ENCODE results near the gene TTI1.

Gene TTI1

GRCh38 chr20:37936451-37936850 is 96.8 kb downstream of the TTI1 start:
- DNase-seq (ENCODE audit: low read depth): no peak

- no peak for DNase-seq (ENCODE audit: low read depth)
Observed at GRCh38 chr20:37936041-37936440, 97.2 kb downstream of the TTI1 start.

- DNase-seq (ENCODE audit: low read depth): no peak
Observed at GRCh38 chr20:37935435-37935834, 97.8 kb downstream of the TTI1 start.

- no peak for DNase-seq (ENCODE audit: low read depth)
Observed at GRCh38 chr20:37934634-37935375, 98.5 kb downstream of the TTI1 start.

- no peak for DNase-seq (ENCODE audit: low read depth)
Observed at GRCh38 chr20:37933786-37934633, 99.2 kb downstream of the TTI1 start.

All from activated T-cell treated with anti-CD3 and anti-CD28 coated beads for 48 hours (primary cell).